Non-pigmented ciliary epithelial cell (primary cell): ENCODE data around the gene SCYGR2.
"Not testable (repeated sequence)": the region's sequence is repeated elsewhere in the genome, so short reads cannot be mapped to it uniquely, and the experiment has no call there.

Source experiments
- DNase-seq: peaks from one replicate; pipeline ENCODE4 v3.0.0-alpha.2; 2010; ENCODE audit warnings: low read depth

Gene SCYGR2

GRCh38 chr2:227598835-227599503 lies at the start of gene SCYGR2:
SCYGR2 (plus strand) TSS chr2:227598893; CDS start chr2:227598893, 0 bp downstream.
- DNase-seq: not testable (repeated sequence)

GRCh38 chr2:227551836-227552235 lies 46.9 kb upstream of the SCYGR2 start:
- no peak for DNase-seq

GRCh38 chr2:227562581-227562980 lies 36.1 kb upstream of the SCYGR2 start:
- no peak for DNase-seq

GRCh38 chr2:227565080-227565479 lies 33.6 kb upstream of the SCYGR2 start:
- DNase-seq: no peak

- DNase-seq: no peak
Observed at GRCh38 chr2:227566012-227566411, 32.7 kb upstream of the SCYGR2 start.

GRCh38 chr2:227568852-227569169 lies 29.9 kb upstream of the SCYGR2 start:
- DNase-seq: no peak

- no peak for DNase-seq
Observed at GRCh38 chr2:227570615-227571014, 28.1 kb upstream of the SCYGR2 start.

GRCh38 chr2:227576110-227576509 lies 22.6 kb upstream of the SCYGR2 start:
- DNase-seq: no peak

- DNase-seq: no peak
Observed at GRCh38 chr2:227576812-227577211, 21.9 kb upstream of the SCYGR2 start.

GRCh38 chr2:227577555-227577954 lies 21.1 kb upstream of the SCYGR2 start:
- DNase-seq: no peak

- DNase-seq: no peak
Observed at GRCh38 chr2:227578642-227579041, 20.1 kb upstream of the SCYGR2 start.

GRCh38 chr2:227579791-227580190 lies 18.9 kb upstream of the SCYGR2 start:
- no peak for DNase-seq

- DNase-seq: no peak
Observed at GRCh38 chr2:227582369-227582768, 16.3 kb upstream of the SCYGR2 start.

GRCh38 chr2:227592694-227593387 lies 5.9 kb upstream of the SCYGR2 start:
- no peak for DNase-seq

GRCh38 chr2:227595797-227596196 lies 2.9 kb upstream of the SCYGR2 start:
- no peak for DNase-seq

GRCh38 chr2:227597036-227597435 lies 1.7 kb upstream of the SCYGR2 start:
- no peak for DNase-seq

- DNase-seq: no peak
Observed at GRCh38 chr2:227597998-227598397, 695 bp upstream of the SCYGR2 start.

GRCh38 chr2:227602358-227602757 lies 3.7 kb downstream of the SCYGR2 start:
- DNase-seq: no peak

GRCh38 chr2:227606476-227606875 lies 7.8 kb downstream of the SCYGR2 start:
- DNase-seq: no peak

- DNase-seq: no peak
Observed at GRCh38 chr2:227607941-227608340, 9.2 kb downstream of the SCYGR2 start.

- no peak for DNase-seq
Observed at GRCh38 chr2:227608561-227609338, 10.1 kb downstream of the SCYGR2 start.

GRCh38 chr2:227610123-227610522 lies 11.4 kb downstream of the SCYGR2 start:
- DNase-seq: no peak
